Trophoblast cell (in vitro differentiated cells and primary cell): Measurements from ENCODE around the gene CRB3.

Source experiments
- DNase-seq, 2 donors: peaks; one replicate each; pipeline ENCODE4 v3.0.0-alpha.2; 2016
- H2AFZ ChIP-seq: 2 replicates; pipeline ENCODE4 v1.6.1; 2013; ENCODE audit warnings: low read length, moderate library complexity, mild to moderate bottlenecking; ENCODE audit not compliant: insufficient read depth, poor library complexity
- H2AK5ac ChIP-seq: 2 replicates; pipeline ENCODE4 v1.6.1; 2013; ENCODE audit warnings: mild to moderate bottlenecking, low read length
- H2BK120ac ChIP-seq: 2 replicates; pipeline ENCODE4 v1.6.1; 2013; ENCODE audit warnings: low read length, mild to moderate bottlenecking, moderate library complexity; ENCODE audit not compliant: insufficient read depth, poor library complexity
- H2BK12ac ChIP-seq: 2 replicates; pipeline ENCODE4 v1.6.1; 2013; ENCODE audit warnings: mild to moderate bottlenecking, low read length, moderate library complexity
- H2BK5ac ChIP-seq: 2 replicates; pipeline ENCODE4 v1.6.1; 2013; ENCODE audit warnings: low read length, low read depth, moderate library complexity, mild to moderate bottlenecking; ENCODE audit not compliant: poor library complexity
- H3K14ac ChIP-seq: 2 replicates; pipeline ENCODE4 v1.6.1; 2013; ENCODE audit warnings: mild to moderate bottlenecking, low read length
- H3K18ac ChIP-seq: 2 replicates; pipeline ENCODE4 v1.6.1; 2013; ENCODE audit warnings: mild to moderate bottlenecking, low read length
- H3K23ac ChIP-seq: 2 replicates; pipeline ENCODE4 v1.6.1; 2013; ENCODE audit warnings: low read length
- H3K27ac ChIP-seq: 2 replicates; pipeline ENCODE4 v1.5.1; 2013; ENCODE audit warnings: low read depth, mild to moderate bottlenecking, inconsistent platforms, low read length, moderate library complexity
- H3K27me3 ChIP-seq: 2 replicates; pipeline ENCODE4 v1.6.1; 2013; ENCODE audit warnings: inconsistent platforms, mild to moderate bottlenecking, low read length, moderate library complexity; ENCODE audit not compliant: insufficient read depth
- H3K36me3 ChIP-seq, 2 experiments: 1 replicate in 1 of 2; 2 replicates in 1 of 2; pipeline ENCODE4 v1.6.1; 2013; ENCODE audit warnings: low read length in 2 of 2, mild to moderate bottlenecking in 2 of 2, moderate library complexity in 1 of 2; ENCODE audit not compliant: insufficient read depth in 2 of 2, control insufficient read depth in 1 of 2
- H3K4ac ChIP-seq: 2 replicates; pipeline ENCODE4 v1.6.1; 2013; ENCODE audit warnings: low read depth, mild to moderate bottlenecking, low read length, moderate library complexity
- H3K4me1 ChIP-seq, 2 experiments: 1 replicate in 1 of 2; 2 replicates in 1 of 2; pipeline ENCODE4 v1.6.1; 2013; ENCODE audit warnings: low read length in 2 of 2, mild to moderate bottlenecking in 2 of 2, moderate library complexity in 1 of 2; ENCODE audit not compliant: insufficient read depth in 2 of 2, control insufficient read depth in 1 of 2
- H3K4me2 ChIP-seq: 2 replicates; pipeline ENCODE4 v1.6.1; 2013; ENCODE audit warnings: inconsistent platforms, mild to moderate bottlenecking, low read length, moderate library complexity
- H3K4me3 ChIP-seq: 2 replicates; pipeline ENCODE4 v1.5.1; 2013; ENCODE audit warnings: mild to moderate bottlenecking, low read depth, low read length, inconsistent platforms
- H3K79me1 ChIP-seq: one replicate; pipeline ENCODE4 v1.6.1; 2013; ENCODE audit warnings: low read length
- H3K79me2 ChIP-seq: 2 replicates; pipeline ENCODE4 v1.6.1; 2013; ENCODE audit warnings: low read length, mild to moderate bottlenecking; ENCODE audit not compliant: control insufficient read depth, insufficient read depth, poor library complexity
- H3K9ac ChIP-seq: 2 replicates; pipeline ENCODE4 v1.6.1; 2013; ENCODE audit warnings: mild to moderate bottlenecking, low read length
- H3K9me3 ChIP-seq: 2 replicates; pipeline ENCODE4 v1.6.1; 2013; ENCODE audit warnings: low read depth, mild to moderate bottlenecking, control low read depth, inconsistent platforms, low read length; ENCODE audit not compliant: insufficient read depth
- H4K12ac ChIP-seq: 2 replicates; pipeline ENCODE4 v1.6.1; 2013; ENCODE audit warnings: low read depth, mild to moderate bottlenecking, low read length, moderate library complexity
- H4K8ac ChIP-seq: 2 replicates; pipeline ENCODE4 v1.6.1; 2013; ENCODE audit warnings: low read depth, mild to moderate bottlenecking, low read length, moderate library complexity
- H4K91ac ChIP-seq: one replicate; pipeline ENCODE4 v1.6.1; 2013; ENCODE audit warnings: low read depth, mild to moderate bottlenecking, low read length, moderate library complexity
- WGBS: extraction: QIAGEN DNeasy Blood & Tissue Kit; methylation state at CpG from one replicate; pipeline ENCODE4 v1.1.7; 2013; ENCODE audit warnings: missing lambda C conversion rate; ENCODE audit not compliant: insufficient read length, insufficient coverage; ENCODE audit errors: extremely low coverage; 5-methylcytosine and 5-hydroxymethylcytosine counted together

CRB3 gene

DNA sequence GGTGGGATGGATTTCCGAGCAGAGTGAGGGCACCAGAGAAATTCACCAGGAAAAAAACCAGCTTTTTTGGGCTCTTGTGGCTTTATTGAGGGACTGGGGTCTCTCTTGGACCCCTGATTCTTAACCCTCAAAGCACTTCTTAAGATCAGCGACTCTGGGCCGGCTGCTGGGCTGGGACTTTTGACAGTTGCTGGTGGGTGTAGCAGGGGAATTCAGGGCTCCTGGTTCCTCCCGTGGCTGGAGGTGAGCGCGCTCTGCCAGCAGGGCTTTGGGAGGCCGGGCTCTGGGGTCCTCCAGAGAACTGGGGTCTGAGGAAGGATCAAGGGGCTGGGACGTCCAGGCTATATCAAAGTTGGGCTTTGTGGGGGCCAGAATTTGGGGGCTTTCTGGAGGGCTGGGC lies 3.3 kb downstream of the CRB3 start:
- peaks cover 3 to 11% of the 10 kb centered on the region in 2 experiments for H3K4me1 ChIP-seq
- H3K27me3 ChIP-seq: no peaks in the 10 kb centered on the region
- H3K18ac ChIP-seq: no peak overlapping the region
- no peak overlapping the region for H3K9ac ChIP-seq
- no peak overlapping the region for H4K8ac ChIP-seq
- H3K4me3 ChIP-seq: no peak overlapping the region
- peaks cover 6% of the 10 kb centered on the region for H3K79me1 ChIP-seq
- H3K36me3 ChIP-seq: peaks cover 7 to 11% of the 10 kb centered on the region in 2 experiments
- no peak overlapping the region for H2BK12ac ChIP-seq
- peaks cover 4% of the 10 kb centered on the region for H3K79me2 ChIP-seq
- no peak overlapping the region for H3K4ac ChIP-seq
- H2BK120ac ChIP-seq: no peak overlapping the region
- WGBS: no CpG with 5 or more reads among the region's 8 CpGs
- no peak overlapping the region for H2BK5ac ChIP-seq
- H4K91ac ChIP-seq: no peak overlapping the region
- H3K14ac ChIP-seq: no peak overlapping the region
- no peak overlapping the region for H3K27ac ChIP-seq
- H2AFZ ChIP-seq: no peak overlapping the region
- H3K4me2 ChIP-seq: no peak overlapping the region
- no peak overlapping the region for H4K12ac ChIP-seq
- H3K23ac ChIP-seq: no peak overlapping the region
- H3K9me3 ChIP-seq: no peaks in the 10 kb centered on the region
- DNase-seq: no peak
- no peak overlapping the region for H2AK5ac ChIP-seq

DNA sequence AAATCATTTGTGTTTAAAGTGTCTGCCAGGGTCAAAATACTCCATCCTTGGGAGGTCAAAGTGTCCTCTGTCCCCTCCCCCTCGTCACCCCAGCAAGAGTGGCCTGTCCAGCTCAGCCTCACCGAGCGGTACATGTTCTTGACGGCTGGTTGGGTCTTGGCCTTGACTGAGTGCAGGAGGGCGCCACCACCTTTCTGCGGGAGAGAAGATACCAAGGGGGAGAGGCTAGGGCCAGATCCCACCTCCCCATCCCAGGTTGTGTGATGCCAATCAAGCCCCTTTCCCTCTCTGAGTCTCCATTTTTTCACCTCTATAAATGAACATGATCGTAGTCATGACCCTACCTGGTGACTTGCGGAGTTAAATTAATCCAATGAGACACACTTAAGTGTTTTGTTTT lies 6.1 kb downstream of the CRB3 start:
- H3K79me1 ChIP-seq: no peaks in the 10 kb centered on the region

DNA sequence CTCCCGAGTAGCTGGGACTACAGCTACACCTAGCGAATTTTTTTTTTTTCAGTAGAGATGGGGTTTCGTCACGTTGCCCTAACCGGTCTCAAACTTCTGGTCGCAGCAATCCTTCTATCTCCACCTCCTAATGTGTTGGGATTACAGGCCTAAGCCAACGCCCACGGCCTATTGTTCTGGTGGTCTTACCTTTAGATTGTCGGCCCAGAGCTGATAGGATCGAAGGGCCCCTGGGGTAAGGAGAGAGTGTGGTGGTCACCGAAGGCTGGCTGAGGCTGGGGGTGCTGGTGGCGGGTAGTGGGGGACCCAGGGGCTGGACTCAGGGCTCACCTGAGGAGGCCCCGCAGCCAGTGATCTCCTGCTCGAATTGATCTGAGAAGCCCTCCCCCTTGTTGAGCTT lies 7.0 kb downstream of the CRB3 start:
- Histone ChIP-seq H3K4me1 (peaks cover 7 to 8% of the 10 kb centered on the region in 2 experiments), H4K91ac (no peak overlapping the region), H3K4me3 (no peak overlapping the region), H3K27me3 (no peaks in the 10 kb centered on the region), H3K23ac (no peak overlapping the region), H3K4ac (no peak overlapping the region), H3K9me3 (peaks cover 6% of the 10 kb centered on the region), H4K12ac (no peak overlapping the region), H3K79me2 (no peaks in the 10 kb centered on the region), H2AK5ac (no peak overlapping the region), H2BK5ac (no peak overlapping the region), H3K27ac (no peak overlapping the region), H3K9ac (no peak overlapping the region), H3K14ac (no peak overlapping the region), H2BK120ac (no peak overlapping the region), H3K79me1 (no peaks in the 10 kb centered on the region), H3K18ac (no peak overlapping the region), H3K36me3 (peaks cover 7 to 11% of the 10 kb centered on the region in 2 experiments), H2AFZ (no peak overlapping the region), H3K4me2 (no peak overlapping the region), H2BK12ac (no peak overlapping the region), H4K8ac (no peak overlapping the region)
- no CpG with 5 or more reads among the region's 14 CpGs for WGBS
- no peak for DNase-seq

More for the DNA sequence above, 6.1 kb downstream of the CRB3 start:
- H3K4me2 ChIP-seq: no peak overlapping the region
- H3K23ac ChIP-seq: no peak overlapping the region
- no peak overlapping the region for H4K12ac ChIP-seq
- DNase-seq: no peak
- H3K18ac ChIP-seq: no peak overlapping the region
- no peak overlapping the region for H2BK5ac ChIP-seq
- H2AFZ ChIP-seq: no peak overlapping the region
- no peaks in the 10 kb centered on the region for H3K9me3 ChIP-seq
- H4K91ac ChIP-seq: no peak overlapping the region
- no peak overlapping the region for H2BK12ac ChIP-seq
- no peak overlapping the region for H3K9ac ChIP-seq
- no peak overlapping the region for H4K8ac ChIP-seq
- H2AK5ac ChIP-seq: no peak overlapping the region
- no peak overlapping the region for H3K14ac ChIP-seq
- peaks cover 0 to under 1% of the 10 kb centered on the region in 2 experiments for H3K4me1 ChIP-seq
- no peak overlapping the region for H3K4me3 ChIP-seq
- H3K27ac ChIP-seq: no peak overlapping the region
- H3K79me2 ChIP-seq: no peaks in the 10 kb centered on the region
- H2BK120ac ChIP-seq: no peak overlapping the region
- WGBS: no CpG with 5 or more reads among the region's 8 CpGs
- no peaks in the 10 kb centered on the region for H3K27me3 ChIP-seq
- no peak overlapping the region for H3K4ac ChIP-seq
- peaks cover 7 to 11% of the 10 kb centered on the region in 2 experiments for H3K36me3 ChIP-seq

DNA sequence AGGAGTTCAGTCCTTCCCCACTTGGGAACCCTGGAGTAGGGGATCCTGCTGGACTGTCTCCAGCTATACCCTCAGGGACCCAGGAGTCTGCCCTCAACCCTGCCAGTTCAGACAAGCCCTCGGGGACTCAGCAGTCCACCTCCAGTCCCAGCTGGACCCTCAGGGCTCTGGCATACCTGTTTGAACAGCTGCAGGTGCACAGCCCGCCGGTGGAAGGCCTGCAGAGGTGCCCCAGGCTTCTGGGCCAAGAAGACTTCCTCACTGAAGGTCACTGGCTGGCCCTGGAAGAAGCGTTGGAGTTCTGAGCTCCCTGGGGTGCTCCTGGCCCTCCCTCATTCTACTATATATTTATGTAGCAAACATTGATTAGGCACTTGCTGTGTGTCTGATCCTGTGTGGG lies 8.6 kb downstream of the CRB3 start:
- no peak overlapping the region for H4K91ac ChIP-seq
- no peak overlapping the region for H2AK5ac ChIP-seq
- no peak overlapping the region for H2BK12ac ChIP-seq
- H3K4me1 ChIP-seq: peaks cover 10 to 14% of the 10 kb centered on the region in 2 experiments
- peaks cover 0 to 5% of the 10 kb centered on the region in 2 experiments for H3K36me3 ChIP-seq
- H3K4me3 ChIP-seq: no peak overlapping the region
- H3K79me2 ChIP-seq: no peaks in the 10 kb centered on the region
- no peak overlapping the region for H4K8ac ChIP-seq
- no peak overlapping the region for H4K12ac ChIP-seq
- no peak overlapping the region for H2BK5ac ChIP-seq
- WGBS: no CpG with 5 or more reads among the region's 4 CpGs
- peaks cover 9% of the 10 kb centered on the region for H3K9me3 ChIP-seq
- H3K23ac ChIP-seq: no peak overlapping the region
- no peak overlapping the region for H2BK120ac ChIP-seq
- H3K9ac ChIP-seq: no peak overlapping the region
- no peak overlapping the region for H3K27ac ChIP-seq
- no peak overlapping the region for H3K14ac ChIP-seq
- H3K4me2 ChIP-seq: no peak overlapping the region
- peak; percentile 54 to 61 for DNase-seq
- no peak overlapping the region for H3K18ac ChIP-seq
- no peak overlapping the region for H3K4ac ChIP-seq
- H3K27me3 ChIP-seq: no peaks in the 10 kb centered on the region
- H2AFZ ChIP-seq: no peak overlapping the region
- no peaks in the 10 kb centered on the region for H3K79me1 ChIP-seq
